ENCODE measurements around the gene PHACTR1.

The PHACTR1 gene

GRCh38 chr6:12848964-12849808 is 132.6 kb downstream of the PHACTR1 start:
- no peak for DNase-seq (ENCODE audit: low read depth in 2 of 2)

DNA sequence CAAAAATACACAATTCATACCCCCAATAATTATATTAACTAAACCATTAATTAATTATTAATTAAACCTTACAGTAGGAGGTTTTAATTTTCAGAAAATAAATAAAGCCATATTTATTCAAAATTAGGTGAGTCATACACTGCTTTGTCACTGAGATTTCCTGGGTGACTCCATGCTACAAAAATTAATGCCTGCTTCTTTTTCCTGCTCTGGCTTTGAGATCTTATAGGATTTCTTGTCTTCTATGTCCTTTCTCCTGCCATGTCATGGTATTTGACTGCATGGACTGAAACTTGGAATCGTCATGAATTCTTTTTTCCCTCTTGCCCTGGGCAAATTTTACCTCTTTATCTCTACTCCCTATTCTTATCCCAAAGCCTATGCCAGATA is 133.2 kb downstream of the PHACTR1 start:
- DNase-seq (ENCODE audit: low read depth in 2 of 2): no peak

- no peak for DNase-seq (ENCODE audit: low read depth in 2 of 2)
Measured at GRCh38 chr6:12851123-12851695, 134.6 kb downstream of the PHACTR1 start.

DNA sequence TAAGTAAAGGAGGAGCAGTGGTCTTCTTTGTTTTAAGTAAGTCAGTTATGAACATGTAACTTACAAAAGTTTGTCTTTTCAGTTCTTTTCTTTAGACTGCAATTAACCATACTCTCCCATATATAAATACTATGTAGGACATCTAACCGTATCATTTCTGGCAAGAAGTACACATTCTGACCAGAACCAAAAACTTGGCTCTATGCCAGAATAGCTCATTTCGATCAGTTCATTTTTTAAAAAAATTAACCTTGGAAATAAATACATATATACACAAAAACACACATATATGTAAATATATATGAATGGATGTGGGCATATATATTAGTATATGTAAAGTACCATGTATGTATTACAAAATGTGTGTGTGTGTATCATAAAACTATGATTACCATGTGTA is 145.0 kb downstream of the PHACTR1 start:
- no peak for DNase-seq (ENCODE audit: low read depth in 2 of 2)

DNA sequence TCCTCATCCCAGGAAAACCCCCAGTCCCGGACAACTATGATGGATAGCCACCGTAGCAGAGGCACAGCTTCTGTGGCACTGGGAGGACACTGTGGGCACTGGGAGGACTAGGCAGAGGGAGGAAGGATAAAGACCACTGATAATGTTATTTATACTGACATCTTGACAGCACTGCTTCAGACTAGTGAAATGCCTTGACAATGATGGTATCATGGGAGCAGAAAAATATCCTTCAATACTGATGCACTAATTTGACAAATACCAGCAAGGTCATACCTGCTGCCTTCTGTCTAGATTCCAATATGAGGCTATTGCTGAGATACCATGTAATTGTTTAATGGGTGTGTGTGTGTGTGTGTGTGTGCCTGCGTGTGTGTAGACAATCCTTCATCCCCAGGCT is 148.6 kb downstream of the PHACTR1 start:
- DNase-seq (ENCODE audit: low read depth in 2 of 2): no peak

GRCh38 chr6:12865671-12866181 is 149.2 kb downstream of the PHACTR1 start:
- DNase-seq (ENCODE audit: low read depth in 2 of 2): no peak

- DNase-seq (ENCODE audit: low read depth in 2 of 2): no peak
Measured at GRCh38 chr6:12866422-12867029, 150.0 kb downstream of the PHACTR1 start.

GRCh38 chr6:12869816-12870432 is 153.4 kb downstream of the PHACTR1 start:
- no peak for DNase-seq (ENCODE audit: low read depth in 2 of 2)

DNA sequence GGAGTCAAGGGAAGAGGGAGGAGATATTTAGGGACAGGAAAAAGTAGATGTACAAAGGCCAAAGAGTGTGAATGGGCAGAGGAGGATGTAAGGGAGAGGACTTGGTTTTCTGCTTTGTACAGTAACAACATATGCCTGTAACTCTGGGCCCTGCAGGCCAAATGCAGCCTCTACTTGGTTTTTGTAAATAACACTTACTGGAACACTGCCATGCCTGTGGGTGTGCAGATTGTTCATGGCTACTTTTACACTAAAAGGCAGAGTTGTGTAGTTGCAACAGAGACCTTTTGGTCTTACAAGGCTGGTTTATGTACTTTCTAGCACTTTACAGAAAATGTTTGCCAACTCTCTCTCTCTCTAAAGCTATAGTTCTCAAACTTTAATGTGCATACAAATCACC is 157.1 kb downstream of the PHACTR1 start:
- DNase-seq (ENCODE audit: low read depth in 2 of 2): no peak

DNA sequence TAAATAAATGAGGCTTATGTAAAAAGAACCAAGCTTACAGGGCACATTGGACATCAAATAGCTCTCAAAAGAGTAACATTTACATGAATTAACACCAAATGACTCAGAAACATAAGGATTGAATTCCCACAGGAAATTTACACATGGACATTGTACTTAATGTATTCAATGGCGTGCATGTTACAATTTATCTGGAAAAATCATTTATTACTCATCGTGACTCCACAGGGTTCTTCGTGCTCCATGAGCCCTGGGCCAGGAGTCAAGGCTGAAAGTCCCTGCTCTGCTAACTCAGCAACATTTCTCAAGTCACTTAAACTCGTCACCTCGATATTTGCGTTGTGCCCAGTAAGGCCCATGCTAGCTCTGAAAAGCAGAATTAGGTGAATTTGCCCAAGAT is 158.5 kb downstream of the PHACTR1 start:
- no peak for DNase-seq (ENCODE audit: low read depth in 2 of 2)

DNA sequence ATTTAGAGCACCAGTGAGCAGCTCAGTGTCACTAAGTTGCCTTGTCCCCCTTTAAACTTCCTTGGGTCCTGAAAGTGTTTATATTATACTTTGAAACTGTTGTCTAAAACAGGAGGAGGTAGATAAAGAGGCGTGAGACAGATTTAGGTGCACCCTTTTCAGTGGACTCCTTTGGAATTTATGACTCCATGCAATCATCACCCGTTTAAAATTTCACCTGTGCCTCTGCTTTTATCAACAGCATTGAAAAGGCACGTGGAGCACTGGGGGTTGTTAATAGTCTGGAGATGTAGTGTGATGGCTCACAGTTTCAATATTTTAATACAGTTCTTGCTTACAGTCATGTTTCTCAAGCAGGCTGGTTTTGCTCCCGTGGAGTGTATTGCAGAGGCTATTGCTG is 162.2 kb downstream of the PHACTR1 start:
- DNase-seq (ENCODE audit: low read depth in 2 of 2): no peak

- no peak for DNase-seq (ENCODE audit: low read depth in 2 of 2)
Measured at GRCh38 chr6:12882761-12883290, 166.3 kb downstream of the PHACTR1 start.

- DNase-seq (ENCODE audit: low read depth in 2 of 2): no peak
Measured at GRCh38 chr6:12884983-12885382, 168.4 kb downstream of the PHACTR1 start.

DNA sequence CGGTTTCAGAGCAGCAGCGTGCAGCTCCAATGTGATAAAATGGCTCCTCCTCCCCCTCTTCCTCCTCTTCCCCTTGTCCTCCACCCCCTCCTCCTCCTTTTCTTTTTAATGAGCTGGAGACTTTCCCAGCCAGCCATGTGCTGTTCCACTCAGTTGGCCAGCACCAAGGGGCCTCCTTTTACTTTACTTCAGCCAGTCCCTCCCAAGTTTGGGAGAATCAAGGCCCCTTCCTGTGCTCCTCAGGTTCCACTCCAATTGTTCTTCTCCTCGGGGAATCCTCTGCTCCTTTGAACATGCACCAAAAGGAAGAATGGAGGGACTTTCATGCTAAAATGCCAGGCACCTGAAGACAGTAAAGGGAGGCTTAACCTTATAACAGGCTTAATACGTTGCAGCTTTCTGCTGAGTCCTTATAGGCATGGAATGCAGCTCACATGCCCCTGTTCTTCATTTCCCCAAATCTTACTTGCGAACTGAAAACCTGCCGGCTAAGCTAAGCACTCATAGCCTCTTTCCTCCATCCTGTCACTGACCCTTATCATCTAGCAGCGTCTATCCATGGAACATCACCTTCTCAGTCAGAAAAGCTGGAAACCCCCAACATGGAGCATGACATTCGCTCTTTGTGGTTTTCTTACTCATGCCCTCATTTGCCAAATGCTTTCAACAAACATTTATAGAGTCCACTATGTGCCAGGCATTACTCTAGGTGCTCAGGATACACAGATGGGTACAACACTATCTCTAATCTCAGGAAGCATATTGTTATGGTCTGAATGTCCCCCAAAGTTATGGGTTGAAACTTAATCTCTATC is 170.6 kb downstream of the PHACTR1 start:
- no peak for DNase-seq (ENCODE audit: low read depth in 2 of 2)

GRCh38 chr6:12890171-12890790 is 173.7 kb downstream of the PHACTR1 start:
- peak; percentile 4 to 14 for DNase-seq (ENCODE audit: low read depth in 2 of 2)

GRCh38 chr6:12891595-12891994 is 175.0 kb downstream of the PHACTR1 start:
- no peak for DNase-seq (ENCODE audit: low read depth in 2 of 2)

- no peak for DNase-seq (ENCODE audit: low read depth in 2 of 2)
Measured at GRCh38 chr6:12892151-12892550, 175.6 kb downstream of the PHACTR1 start.

- no peak for DNase-seq (ENCODE audit: low read depth in 2 of 2)
Measured at GRCh38 chr6:12893036-12893435, 176.5 kb downstream of the PHACTR1 start.

GRCh38 chr6:12895721-12896120 is 179.2 kb downstream of the PHACTR1 start:
- DNase-seq (ENCODE audit: low read depth in 2 of 2): no peak

DNA sequence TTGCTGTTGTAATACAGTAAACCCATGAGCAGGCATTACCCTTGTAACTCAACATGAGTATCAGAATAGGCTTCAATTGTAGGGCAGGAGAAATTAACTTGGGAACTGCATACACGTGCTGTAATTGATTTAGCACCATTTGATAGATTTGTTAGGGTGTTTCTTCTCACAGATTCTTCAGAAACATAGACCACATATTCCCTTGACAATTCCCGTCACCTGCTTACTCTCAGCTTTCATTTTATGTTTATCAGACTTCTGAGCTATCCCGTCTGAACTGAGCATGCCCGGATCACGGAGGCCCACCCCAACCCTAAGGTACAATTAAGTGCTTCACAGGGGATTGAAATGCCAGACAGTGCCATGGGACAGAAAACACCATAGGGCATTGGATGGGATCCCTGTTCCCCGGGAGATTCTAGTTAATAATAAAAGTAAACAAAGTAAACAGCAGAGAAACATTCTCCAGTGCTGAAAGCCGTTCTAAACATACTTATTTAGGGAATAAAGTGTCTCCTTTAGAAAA is 179.7 kb downstream of the PHACTR1 start:
- DNase-seq (ENCODE audit: low read depth in 2 of 2): no peak

DNA sequence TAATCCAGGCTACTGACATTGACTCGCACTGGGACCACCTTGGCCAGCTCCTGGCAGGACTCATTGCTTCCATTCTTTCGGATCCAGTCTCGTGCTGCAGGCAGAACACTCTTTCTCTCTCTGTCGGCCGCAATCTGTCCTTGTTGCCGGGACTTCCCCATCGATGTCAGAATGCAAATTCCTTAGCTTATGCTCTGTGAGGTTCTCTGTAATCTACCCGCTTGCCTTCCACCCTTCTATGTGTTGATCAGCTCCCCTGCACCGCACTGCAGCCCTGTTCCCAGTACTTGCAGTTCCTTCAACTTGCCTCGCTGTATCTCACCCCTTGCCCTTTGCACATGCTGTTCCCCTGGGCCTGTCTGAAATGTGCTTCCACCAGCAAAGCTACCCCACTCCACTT is 182.0 kb downstream of the PHACTR1 start:
- no peak for DNase-seq (ENCODE audit: low read depth in 2 of 2)
